SJSA1 (cell line): ENCODE results near the gene RPE65. TPM values are rescaled to one million over a fixed set of nuclear protein-coding genes. Genes with fewer than 3 reads are reported as not detected.
A peak's percentile ranks its signal among the peaks of the same experiment; 100 is the strongest.

Source experiments
- DNase-seq, 2 experiments: peaks; one replicate each; pipeline ENCODE4 v3.0.0-alpha.2; 2015 to 2020; ENCODE audit warnings: low spot score in 2 of 2, low read depth in 1 of 2
- H3K27ac ChIP-seq: fragments of 250-450 bp; sonication (Bioruptor Pico); 2 replicates; pipeline ENCODE4 v1.5.1; 2020; ENCODE audit warnings: mild to moderate bottlenecking, moderate library complexity
- H3K27me3 ChIP-seq: fragments of 250-450 bp; sonication (Bioruptor Pico); replicated peaks from 2 replicates; pipeline ENCODE4 v1.5.1; 2020; ENCODE audit warnings: mild to moderate bottlenecking, moderate library complexity
- H3K36me3 ChIP-seq: fragments of 250-450 bp; sonication (Bioruptor Pico); 2 replicates; pipeline ENCODE4 v1.5.1; 2020; ENCODE audit warnings: mild to moderate bottlenecking
- H3K4me1 ChIP-seq: fragments of 250-450 bp; sonication (Bioruptor Pico); replicated peaks from 2 replicates; pipeline ENCODE4 v1.6.1; 2021; ENCODE audit warnings: mild to moderate bottlenecking
- H3K4me3 ChIP-seq: fragments of 250-450 bp; sonication (Bioruptor Pico); 2 replicates; pipeline ENCODE4 v1.5.1; 2020; ENCODE audit warnings: mild to moderate bottlenecking
- H3K9me3 ChIP-seq: fragments of 250-450 bp; sonication (Bioruptor Pico); replicated peaks from 2 replicates; pipeline ENCODE4 v1.5.1; 2020; ENCODE audit warnings: mild to moderate bottlenecking
- total RNA-seq: library from RNA; depleted of rRNA; stranded (reverse); fragments of >200 nt; shearing (Covaris generic); gene quantifications from 2 replicates; pipeline ENCODE4 v1.2.3, GENCODE V29; 2014

RPE65 gene
- total RNA-seq, 1 experiment from 2014 or later = not detected

- Histone ChIP-seq H3K27me3 (no peaks in the 10 kb centered on the region), H3K36me3 (peaks cover 13% of the 10 kb centered on the region), H3K4me1 (no peaks in the 10 kb centered on the region), H3K4me3 (no peak overlapping the region), H3K9me3 (no peaks in the 10 kb centered on the region), H3K27ac (no peak overlapping the region)
- DNase-seq = no peak
Measured at GRCh38 chr1:68473060-68473459, 23.3 kb upstream of the RPE65 start.

- no peaks in the 10 kb centered on the region for H3K27me3 ChIP-seq
- no peak overlapping the region for H3K27ac ChIP-seq
- no peaks in the 10 kb centered on the region for H3K9me3 ChIP-seq
- no peak for DNase-seq
- H3K36me3 ChIP-seq = no peaks in the 10 kb centered on the region
- no peaks in the 10 kb centered on the region for H3K4me1 ChIP-seq
- no peak overlapping the region for H3K4me3 ChIP-seq
Measured at GRCh38 chr1:68470388-68470970, 20.7 kb upstream of the RPE65 start.

- no peaks in the 10 kb centered on the region for H3K9me3 ChIP-seq
- no peak for DNase-seq
Measured at GRCh38 chr1:68464891-68465290, 15.1 kb upstream of the RPE65 start.

GRCh38 chr1:68460935-68461334 lies 11.2 kb upstream of the RPE65 start:
- H3K4me3 ChIP-seq = no peak overlapping the region
- H3K27me3 ChIP-seq = no peaks in the 10 kb centered on the region
- no peak for DNase-seq
- H3K27ac ChIP-seq = no peak overlapping the region
- no peaks in the 10 kb centered on the region for H3K9me3 ChIP-seq
- H3K4me1 ChIP-seq = no peaks in the 10 kb centered on the region
- H3K36me3 ChIP-seq = no peaks in the 10 kb centered on the region

More at GRCh38 chr1:68464891-68465290, 15.1 kb upstream of the RPE65 start:
- H3K4me3 ChIP-seq = no peak overlapping the region
- H3K27ac ChIP-seq = no peak overlapping the region
- no peaks in the 10 kb centered on the region for H3K4me1 ChIP-seq
- H3K36me3 ChIP-seq = no peaks in the 10 kb centered on the region
- no peaks in the 10 kb centered on the region for H3K27me3 ChIP-seq

- DNase-seq = peak in 1 of 2 experiments; percentile 16
- no peaks in the 10 kb centered on the region for H3K27me3 ChIP-seq
- no peaks in the 10 kb centered on the region for H3K4me1 ChIP-seq
- H3K27ac ChIP-seq = no peak overlapping the region
- H3K4me3 ChIP-seq = no peak overlapping the region
- no peaks in the 10 kb centered on the region for H3K36me3 ChIP-seq
- H3K9me3 ChIP-seq = no peaks in the 10 kb centered on the region
Measured at GRCh38 chr1:68459796-68460195, 10.0 kb upstream of the RPE65 start.

GRCh38 chr1:68459091-68459490 lies 9.3 kb upstream of the RPE65 start:
- no peaks in the 10 kb centered on the region for H3K36me3 ChIP-seq
- no peaks in the 10 kb centered on the region for H3K4me1 ChIP-seq
- H3K9me3 ChIP-seq = no peaks in the 10 kb centered on the region
- H3K4me3 ChIP-seq = no peak overlapping the region
- no peaks in the 10 kb centered on the region for H3K27me3 ChIP-seq
- H3K27ac ChIP-seq = no peak overlapping the region
- no peak for DNase-seq

- no peak for DNase-seq
- Histone ChIP-seq H3K9me3 (no peaks in the 10 kb centered on the region), H3K36me3 (no peaks in the 10 kb centered on the region), H3K4me1 (no peaks in the 10 kb centered on the region), H3K4me3 (no peak overlapping the region), H3K27me3 (no peaks in the 10 kb centered on the region), H3K27ac (no peak overlapping the region)
Measured at GRCh38 chr1:68456202-68456601, 6.4 kb upstream of the RPE65 start.

GRCh38 chr1:68454534-68454933 lies 4.8 kb upstream of the RPE65 start:
- Histone ChIP-seq H3K9me3 (no peaks in the 10 kb centered on the region), H3K27ac (no peak overlapping the region), H3K27me3 (no peaks in the 10 kb centered on the region), H3K36me3 (no peaks in the 10 kb centered on the region), H3K4me3 (no peak overlapping the region), H3K4me1 (no peaks in the 10 kb centered on the region)
- no peak for DNase-seq

GRCh38 chr1:68453060-68453670 lies 3.4 kb upstream of the RPE65 start:
- Histone ChIP-seq H3K4me3 (no peak overlapping the region), H3K4me1 (no peaks in the 10 kb centered on the region), H3K27me3 (no peaks in the 10 kb centered on the region), H3K9me3 (no peaks in the 10 kb centered on the region), H3K27ac (no peak overlapping the region), H3K36me3 (no peaks in the 10 kb centered on the region)
- no peak for DNase-seq

GRCh38 chr1:68448365-68448764 lies 1.4 kb downstream of the RPE65 start:
- no peak for DNase-seq

GRCh38 chr1:68445709-68446108 lies 4.0 kb downstream of the RPE65 start:
- no peaks in the 10 kb centered on the region for H3K36me3 ChIP-seq
- H3K9me3 ChIP-seq = no peaks in the 10 kb centered on the region
- H3K4me1 ChIP-seq = no peaks in the 10 kb centered on the region
- no peak overlapping the region for H3K4me3 ChIP-seq
- DNase-seq = no peak
- no peaks in the 10 kb centered on the region for H3K27me3 ChIP-seq
- H3K27ac ChIP-seq = no peak overlapping the region

More at GRCh38 chr1:68448365-68448764, 1.4 kb downstream of the RPE65 start:
- Histone ChIP-seq H3K27ac (no peak overlapping the region), H3K4me1 (no peaks in the 10 kb centered on the region), H3K27me3 (no peaks in the 10 kb centered on the region), H3K36me3 (no peaks in the 10 kb centered on the region), H3K9me3 (no peaks in the 10 kb centered on the region), H3K4me3 (no peak overlapping the region)

GRCh38 chr1:68442822-68443556 lies 6.8 kb downstream of the RPE65 start:
- no peaks in the 10 kb centered on the region for H3K4me1 ChIP-seq
- no peaks in the 10 kb centered on the region for H3K9me3 ChIP-seq
- peak; percentile 33 to 52 for DNase-seq
- H3K27me3 ChIP-seq = no peaks in the 10 kb centered on the region
- no peak overlapping the region for H3K4me3 ChIP-seq
- H3K36me3 ChIP-seq = no peaks in the 10 kb centered on the region
- no peak overlapping the region for H3K27ac ChIP-seq

GRCh38 chr1:68442006-68442405 lies 7.7 kb downstream of the RPE65 start:
- DNase-seq = no peak
- H3K4me1 ChIP-seq = no peaks in the 10 kb centered on the region
- H3K36me3 ChIP-seq = no peaks in the 10 kb centered on the region
- H3K27me3 ChIP-seq = no peaks in the 10 kb centered on the region
- H3K27ac ChIP-seq = no peak overlapping the region
- no peaks in the 10 kb centered on the region for H3K9me3 ChIP-seq
- no peak overlapping the region for H3K4me3 ChIP-seq

- Histone ChIP-seq H3K4me3 (no peak overlapping the region), H3K27me3 (0 out of 2 replicates have a peak, but pooled peaks cover 3% of the 10 kb centered on the region), H3K36me3 (no peaks in the 10 kb centered on the region), H3K9me3 (no peaks in the 10 kb centered on the region), H3K4me1 (no peaks in the 10 kb centered on the region), H3K27ac (no peak overlapping the region)
- DNase-seq = no peak
Measured at GRCh38 chr1:68438310-68438709, 11.4 kb downstream of the RPE65 start.
